ENCODE measurements around the gene OSBPL2.

Gene OSBPL2

DNA sequence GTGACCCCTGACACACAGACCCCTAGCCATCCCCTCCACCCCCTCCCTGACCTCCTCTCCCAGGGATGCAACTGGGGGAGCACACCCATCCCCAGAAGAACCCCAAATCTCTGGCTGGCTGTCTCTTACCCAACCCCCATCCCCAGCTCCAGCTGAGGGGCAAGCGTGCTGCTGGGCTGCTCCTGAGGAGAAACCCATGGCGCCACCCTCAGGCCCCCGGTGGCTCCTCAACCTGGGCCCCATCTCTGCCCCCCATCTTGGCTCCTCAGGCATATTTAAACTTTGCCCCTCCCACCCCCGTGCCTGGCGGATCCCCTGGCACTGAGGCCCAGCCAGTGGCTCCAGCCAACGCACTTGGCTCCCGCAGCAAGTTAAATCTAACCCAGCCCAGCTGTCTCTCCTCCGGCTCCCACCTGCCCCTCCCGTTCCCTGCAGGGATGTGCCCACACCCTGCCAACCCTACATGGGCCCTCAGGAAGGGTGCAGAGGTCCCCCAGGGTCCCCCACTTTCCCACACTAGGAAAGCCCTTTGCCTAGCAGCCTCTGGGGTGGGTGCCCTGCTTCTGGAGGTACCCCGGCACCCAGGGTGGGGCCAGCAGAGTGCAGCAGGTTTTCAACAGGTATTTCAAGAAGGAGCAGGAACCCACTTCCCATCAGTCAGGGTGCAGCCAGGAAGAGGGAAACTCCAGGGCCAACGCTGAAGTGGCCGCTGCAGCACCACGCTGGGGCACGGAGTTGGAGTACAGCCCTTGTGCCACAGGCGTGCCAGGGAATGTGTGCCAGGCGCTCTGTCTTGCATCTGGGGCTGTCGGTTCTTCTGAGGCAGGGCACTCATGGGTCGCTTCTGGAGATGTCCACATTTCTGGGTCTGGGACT, 5.3 kb upstream of the OSBPL2 start:
- in situ Hi-C loops (cut with HindIII; ENCODE audit: low sequenced_read_pairs): no loop called here

DNA sequence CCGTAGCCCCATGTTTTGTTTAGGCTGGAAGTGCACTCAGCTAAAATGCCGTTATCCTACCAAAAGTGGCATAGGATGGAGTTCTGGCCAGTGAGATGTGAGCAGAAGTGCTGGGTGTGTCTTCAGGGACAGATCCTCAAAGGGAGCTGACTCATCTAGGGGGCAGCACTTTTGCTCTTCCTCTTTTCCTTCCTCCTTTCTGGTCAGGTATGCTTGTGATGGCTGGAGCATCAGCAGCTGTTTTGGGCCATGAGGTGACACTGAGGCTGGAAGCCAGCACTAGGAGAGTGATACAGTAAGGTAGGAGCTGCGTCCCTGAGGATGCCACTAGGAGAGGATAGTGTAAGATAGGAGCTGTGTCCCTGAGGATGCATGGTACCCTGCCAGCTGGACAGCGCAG, 4.6 kb upstream of the OSBPL2 start:
- in situ Hi-C loops (cut with HindIII; ENCODE audit: low sequenced_read_pairs): no loop called here

DNA sequence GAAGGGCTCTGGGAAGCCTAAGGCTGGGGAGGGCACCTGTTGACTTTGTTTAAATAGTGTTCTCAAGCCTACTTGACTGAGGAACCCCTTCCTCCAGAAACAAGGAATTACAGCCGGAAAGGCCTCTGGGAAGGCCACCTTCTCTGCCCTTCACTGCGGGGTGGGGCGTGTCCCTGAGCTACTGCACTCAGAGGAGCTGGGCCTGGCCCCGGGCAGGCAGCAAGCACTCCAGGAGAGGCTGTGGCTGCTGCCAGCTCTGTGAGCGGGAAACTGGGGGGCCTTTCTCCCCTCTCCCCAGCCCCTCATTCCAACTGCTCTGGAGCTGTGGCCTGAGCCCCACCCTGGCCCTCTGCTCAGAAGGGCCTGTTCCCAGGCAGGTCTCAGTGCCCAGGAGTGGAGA, 4.0 kb upstream of the OSBPL2 start:
- in situ Hi-C loops (cut with HindIII; ENCODE audit: low sequenced_read_pairs): no loop called here

DNA sequence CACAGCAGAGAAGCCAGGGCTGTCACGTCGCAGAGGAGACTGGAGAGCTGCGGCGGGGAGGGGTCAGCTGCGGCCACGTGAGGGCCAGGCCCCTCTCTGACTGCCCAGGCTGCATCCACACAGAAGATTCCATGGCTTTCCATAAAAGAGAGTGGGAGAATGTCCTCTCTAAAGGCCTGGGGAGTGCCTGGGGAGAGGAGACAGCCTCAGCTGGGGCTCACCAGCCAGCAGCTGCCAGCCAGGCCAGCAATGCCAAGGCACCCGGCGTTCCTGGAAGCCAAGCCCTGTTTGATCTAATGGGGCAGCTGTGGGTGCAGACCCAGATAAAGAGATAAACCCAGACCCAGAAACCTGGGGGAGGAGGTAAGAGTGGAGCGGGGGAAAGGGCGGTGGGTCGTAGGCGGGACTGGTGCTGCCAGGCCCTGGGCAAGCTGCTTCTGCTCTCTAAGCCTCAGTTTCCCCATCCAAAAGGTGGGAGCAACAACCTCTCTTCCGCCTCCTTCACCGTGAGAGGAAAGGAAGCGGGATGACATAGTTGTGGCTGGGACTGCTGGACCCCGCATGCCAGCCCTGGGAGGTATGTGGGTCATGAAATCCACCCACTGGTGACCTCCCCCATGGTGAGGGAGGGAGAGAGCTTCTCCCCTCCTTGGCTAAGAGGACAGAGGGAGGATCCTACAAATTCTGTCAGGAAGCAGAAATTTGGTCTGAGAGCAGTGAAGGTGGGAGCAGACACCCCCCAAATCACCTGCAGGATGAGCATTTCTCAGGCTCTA, 3.1 kb upstream of the OSBPL2 start:
- in situ Hi-C loops (cut with HindIII; ENCODE audit: low sequenced_read_pairs): no loop called here

DNA sequence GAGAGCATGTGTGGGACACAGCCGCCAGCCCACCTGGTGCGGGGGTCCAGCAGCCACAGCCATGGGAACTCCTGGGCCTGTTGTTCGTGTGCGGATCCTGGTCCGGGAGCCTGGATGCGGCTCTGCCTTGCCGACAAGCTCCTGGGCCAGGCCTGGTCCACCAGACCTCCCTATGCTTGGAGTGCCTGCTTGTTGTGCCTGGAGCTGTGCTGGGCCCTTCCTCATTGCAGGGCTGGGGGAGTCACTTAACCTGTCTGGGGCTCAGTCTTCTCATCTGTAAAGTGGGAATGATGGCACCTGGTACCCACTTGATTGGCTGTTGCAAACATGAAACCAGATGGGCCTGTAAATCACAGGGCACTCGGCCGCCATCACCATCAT, 2.6 kb upstream of the OSBPL2 start:
- in situ Hi-C loops (cut with HindIII; ENCODE audit: low sequenced_read_pairs): no loop called here

DNA sequence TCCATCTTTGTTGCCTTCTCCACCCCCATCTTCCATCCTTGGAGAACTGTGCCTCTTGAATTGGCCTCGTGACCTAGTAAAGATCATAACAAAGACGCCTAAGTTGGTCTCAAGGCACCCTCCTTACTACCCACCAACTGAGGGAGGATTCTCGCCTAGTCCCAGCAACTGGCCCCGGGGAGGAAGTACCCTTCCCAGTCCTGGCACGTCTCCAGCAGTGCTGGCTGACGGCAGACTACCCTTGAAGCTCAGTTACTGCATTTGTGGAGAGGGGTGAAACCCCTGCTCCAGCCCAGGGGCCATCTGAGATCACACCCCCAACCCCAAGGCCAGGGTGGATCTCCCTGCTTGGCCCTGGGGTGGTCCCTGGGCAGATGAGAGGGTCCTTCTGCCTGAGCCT, 2.1 kb upstream of the OSBPL2 start:
- in situ Hi-C loops (cut with HindIII; ENCODE audit: low sequenced_read_pairs): no loop called here

DNA sequence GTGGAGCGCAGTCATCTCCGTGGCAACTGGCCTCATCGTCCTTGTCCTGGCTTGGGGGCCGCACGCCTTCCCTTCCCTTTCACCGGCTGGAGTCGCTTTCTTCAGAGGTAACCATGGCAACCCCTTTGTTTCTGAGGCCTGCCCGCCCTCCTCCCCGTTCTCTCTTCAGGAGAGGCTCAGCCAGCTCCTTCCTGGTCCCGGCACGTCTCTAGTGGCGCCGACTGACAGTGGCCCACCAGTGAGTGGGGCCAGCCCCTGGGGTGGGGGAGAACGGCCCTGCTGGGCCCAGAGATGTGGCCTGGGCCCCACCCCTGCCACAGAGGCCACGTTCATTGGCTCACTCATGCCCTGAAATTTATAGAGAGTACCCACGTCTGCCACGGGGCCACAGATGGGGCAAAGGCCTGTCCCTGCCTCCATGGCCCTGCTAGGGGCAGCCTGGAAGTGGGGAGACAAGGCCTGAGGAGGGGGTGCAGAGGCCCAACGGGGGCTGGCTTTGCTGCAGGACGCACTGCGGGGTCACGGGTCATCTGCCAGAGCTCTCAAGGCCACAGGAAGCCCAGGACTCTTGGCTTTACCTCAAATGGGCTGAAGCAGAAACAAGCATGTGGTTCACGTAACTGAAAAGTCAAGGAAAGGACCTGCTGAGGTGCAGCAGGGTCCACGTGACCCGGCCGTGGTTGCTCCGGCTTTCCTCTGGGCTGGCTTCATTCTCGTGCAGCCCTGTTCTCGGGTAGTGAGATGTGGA, 1.4 kb upstream of the OSBPL2 start:
- in situ Hi-C loops (cut with HindIII; ENCODE audit: low sequenced_read_pairs): no loop called here

DNA sequence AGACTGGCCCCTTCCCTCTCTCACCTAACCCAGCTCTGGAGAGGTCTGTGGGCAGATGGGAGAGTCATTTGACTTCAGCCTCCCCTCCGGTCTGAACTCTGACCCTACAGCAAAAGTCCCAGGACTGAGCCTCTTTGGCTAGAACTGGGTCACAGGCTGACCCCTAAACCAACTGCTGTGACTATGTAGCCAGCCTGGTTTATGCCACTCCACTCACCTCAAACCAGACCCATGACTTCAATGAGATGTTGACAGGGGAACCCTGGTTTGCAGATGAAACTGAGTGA, 864 bp upstream of the OSBPL2 start:
- in situ Hi-C loops (cut with HindIII; ENCODE audit: low sequenced_read_pairs): no loop called here

DNA sequence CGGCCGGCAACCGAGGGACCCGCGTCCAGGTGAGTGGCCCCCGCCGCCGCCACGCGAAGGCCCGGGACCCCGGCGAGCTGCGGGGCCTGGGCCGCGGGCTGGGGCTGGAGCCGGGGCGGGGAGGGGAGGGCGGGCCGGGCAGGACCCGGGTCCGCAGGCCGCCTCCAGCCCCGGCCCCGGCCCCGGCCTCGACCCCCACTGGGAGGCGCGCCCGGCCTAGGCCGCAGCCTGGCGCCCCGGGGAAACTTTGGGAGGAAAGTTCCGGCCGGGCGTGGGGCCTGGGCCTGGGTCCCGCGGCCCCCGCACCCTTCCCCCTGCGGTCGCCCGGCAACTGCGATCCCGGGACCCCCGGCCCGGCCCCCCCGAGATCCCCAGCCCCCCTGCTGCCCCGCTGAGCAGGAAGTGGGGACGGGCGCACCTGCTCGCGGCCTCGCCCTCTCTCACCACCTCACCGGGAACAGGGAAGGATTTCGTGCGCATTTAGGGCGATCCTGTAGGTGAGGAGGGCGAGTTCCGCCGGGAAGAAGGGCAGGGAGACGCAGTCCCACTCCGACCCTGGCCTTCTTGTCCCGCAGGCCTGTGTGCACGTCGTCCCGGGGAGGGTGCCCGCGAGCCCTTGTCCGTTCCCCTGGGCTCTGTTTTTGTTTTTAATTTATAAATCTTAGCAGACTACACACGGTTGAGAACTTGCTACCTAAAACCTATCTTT, 402 bp downstream of the OSBPL2 start:
- in situ Hi-C loops (cut with HindIII; ENCODE audit: low sequenced_read_pairs): no loop called here

DNA sequence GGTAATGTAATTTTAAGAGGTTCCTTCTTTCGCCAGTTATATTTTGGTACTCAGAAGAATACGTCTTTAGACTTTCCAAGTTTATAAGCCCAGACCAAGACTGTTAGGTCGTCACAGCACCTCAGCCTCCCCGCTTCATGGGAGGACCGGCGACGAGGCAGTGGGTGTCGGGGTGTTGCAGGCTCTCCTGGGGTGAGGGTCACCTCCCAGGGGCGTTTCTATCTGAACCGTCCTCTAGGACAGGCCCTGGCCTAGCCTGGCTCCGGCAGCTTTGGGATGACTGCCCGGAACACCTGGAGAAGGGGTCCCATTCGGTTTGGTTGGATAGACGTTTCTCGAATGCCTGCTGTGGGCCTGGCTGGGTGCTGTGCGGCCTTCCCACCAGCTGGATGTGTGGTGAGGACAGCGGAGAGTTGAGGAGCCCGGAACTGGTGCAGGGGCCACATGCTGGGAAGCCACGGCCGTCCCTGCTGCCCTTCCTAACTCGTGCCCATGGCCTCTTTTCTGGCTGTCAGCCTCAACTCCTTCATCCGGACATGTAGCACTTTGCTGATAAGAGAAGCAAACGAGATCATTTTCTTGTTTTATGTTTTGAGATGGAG, 1.1 kb downstream of the OSBPL2 start:
- in situ Hi-C loops (cut with HindIII; ENCODE audit: low sequenced_read_pairs): no loop called here

DNA sequence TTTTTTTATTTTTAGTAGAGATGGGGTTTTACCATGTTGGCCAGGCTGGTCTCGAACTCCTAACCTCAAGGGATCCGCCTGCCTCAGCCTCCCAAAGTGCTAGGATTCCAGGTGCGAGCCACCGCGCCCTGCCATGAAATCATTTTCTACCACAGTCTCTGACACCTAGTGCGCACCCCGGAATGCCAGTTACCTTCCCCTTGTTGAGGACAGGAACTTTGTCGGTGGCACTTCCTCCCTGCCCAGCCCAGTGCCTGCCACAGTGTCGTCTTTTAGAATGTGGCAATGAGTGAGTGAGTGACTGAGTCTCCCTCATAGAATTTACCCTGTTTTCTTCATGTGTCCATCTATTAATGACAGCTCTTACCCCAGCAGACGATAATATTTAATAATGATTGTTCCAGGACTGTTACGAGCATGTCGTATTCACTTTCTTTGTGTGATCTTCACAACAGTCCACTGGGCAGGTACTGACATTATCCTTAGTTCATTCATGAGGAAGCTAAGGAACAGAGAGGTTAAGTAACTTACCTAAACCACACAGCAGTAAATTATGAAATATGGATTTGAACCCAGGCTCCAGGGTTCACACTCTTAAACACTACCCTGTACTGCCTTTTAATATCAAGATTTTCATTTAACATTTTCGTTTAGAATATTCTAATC, 1.8 kb downstream of the OSBPL2 start:
- in situ Hi-C loops (cut with HindIII; ENCODE audit: low sequenced_read_pairs): no loop called here

DNA sequence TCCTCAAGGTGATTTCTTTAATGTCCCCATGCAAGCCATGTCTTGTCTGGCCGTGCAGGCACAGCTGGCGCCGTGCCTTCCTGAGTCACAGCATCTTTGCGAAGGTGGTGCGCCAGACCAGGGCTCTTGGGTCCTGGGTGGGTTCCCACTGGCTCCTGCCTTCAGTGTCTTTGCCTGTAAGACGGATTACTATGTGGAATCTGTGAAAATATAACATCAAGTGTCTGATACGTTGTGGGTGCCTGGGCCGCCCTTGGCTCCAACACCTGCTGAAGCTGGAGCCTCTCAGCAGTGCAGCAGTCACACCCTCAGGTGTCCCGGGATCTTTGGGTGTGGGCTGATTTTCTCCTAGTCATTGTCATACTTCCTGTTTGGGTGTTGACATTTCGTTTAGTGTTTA, 3.2 kb downstream of the OSBPL2 start:
- in situ Hi-C loops (cut with HindIII; ENCODE audit: low sequenced_read_pairs): no loop called here

DNA sequence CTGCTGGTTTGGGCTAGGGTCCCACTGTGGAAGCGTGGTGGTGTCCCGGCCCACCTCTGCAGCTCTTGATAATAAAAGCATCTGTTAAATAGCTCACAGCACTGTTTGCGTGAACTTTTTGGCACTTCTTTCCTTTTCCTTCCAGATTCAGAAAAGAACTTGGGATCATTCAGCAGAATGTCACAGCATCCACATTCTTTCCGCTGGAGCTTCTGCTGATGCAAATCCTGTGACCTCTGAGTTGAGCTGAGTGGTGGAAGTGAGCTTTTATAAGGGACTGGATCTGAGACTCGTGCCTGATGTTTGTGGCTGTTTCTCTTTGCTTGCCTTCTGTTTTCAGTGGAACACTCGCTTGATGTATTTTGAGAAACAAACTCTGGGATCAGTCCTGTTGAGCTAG, 3.9 kb downstream of the OSBPL2 start:
- in situ Hi-C loops (cut with HindIII; ENCODE audit: low sequenced_read_pairs): no loop called here

DNA sequence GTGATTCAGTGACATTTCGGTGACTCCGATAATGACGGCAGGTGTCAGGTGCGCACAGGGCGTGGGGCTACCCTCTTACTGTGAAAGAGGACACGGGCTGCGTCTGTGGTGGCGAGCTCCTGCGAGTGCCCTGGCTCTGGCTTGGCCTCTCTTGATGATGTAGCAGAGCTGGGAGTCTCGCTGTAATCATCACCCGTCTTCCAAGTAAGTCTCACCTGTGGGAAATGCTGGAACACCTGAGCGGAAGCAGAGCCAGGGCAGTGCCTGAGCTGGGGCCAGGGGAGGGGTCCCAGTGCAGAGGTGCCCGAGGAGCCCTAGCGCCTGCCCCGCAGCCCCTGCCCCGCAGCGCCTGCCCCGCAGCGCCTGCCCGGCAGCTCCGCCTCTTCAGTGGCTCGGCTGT, 4.8 kb downstream of the OSBPL2 start:
- in situ Hi-C loops (cut with HindIII; ENCODE audit: low sequenced_read_pairs): no loop called here

DNA sequence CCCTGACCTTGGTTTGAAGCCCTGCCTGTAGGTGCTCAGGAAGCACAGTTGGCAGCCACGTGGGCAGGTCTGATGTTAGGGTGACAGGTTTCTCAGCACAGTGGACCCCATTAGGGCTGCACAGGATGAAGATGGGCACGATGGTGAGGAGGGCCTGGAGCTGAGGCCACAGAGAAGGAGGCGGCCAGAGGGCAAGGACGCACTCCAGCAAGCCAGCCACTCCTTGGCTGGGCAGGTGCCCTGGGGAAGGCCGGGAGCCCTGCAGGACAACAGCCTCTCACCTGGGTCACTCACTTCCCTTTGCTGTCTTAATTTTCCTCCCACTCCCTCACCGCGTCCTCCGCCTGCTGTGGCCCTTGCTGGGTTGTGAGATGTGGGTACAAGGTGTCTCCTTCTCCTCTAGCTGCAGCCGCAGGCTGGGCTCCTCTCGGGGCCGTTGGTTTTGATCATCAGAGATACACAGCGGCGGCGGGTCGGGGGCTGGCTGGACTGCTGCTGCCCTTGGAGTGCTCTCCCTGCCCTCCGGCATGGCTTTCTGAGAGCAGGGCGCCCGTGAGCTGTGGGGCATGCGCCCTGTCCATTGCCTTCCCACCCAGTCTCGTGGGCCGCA, 5.7 kb downstream of the OSBPL2 start:
- in situ Hi-C loops (cut with HindIII; ENCODE audit: low sequenced_read_pairs): no loop called here

DNA sequence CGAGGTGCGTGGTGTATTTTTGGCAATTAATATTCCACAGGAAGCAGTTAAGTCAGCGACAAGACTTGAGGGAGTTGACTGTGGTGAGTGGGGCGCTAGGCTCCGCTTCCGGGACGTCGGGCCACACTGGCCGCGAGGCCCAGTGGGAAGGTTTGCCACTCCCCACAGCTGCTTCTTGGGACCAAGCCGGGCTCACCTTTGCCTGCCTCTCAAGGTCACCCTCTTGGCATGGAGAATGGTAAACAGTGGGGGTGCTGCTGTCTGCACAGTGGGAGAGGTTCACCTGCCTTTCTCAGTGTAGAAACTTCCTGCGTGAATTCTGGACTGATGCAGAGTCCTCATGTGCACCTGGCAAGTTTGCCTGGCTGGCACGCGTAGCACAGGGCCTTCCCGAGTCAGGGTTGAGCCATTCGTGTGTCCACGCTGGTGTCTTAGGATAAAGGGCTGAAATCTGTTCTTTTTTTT, 6.4 kb downstream of the OSBPL2 start:
- in situ Hi-C loops (cut with HindIII; ENCODE audit: low sequenced_read_pairs): no loop called here

DNA sequence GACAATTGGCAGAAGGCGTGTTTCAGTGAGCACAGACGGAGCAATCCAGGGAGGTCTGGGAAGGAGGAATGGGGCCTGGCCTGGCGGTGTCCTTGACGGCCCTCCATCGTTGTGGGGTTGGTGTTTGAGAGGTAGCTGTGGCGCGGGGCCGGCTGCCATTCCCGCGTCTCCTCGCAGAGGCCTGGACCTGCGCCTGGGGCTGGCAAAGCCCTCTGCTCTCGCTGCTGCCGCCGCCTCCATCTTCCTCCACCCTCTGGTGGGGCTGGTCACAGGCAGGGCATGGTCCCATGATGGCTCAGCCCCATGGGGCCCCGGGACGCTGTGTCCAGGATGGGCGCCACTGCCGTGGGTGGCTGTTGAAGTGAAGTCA, 7.6 kb downstream of the OSBPL2 start:
- in situ Hi-C loops (cut with HindIII; ENCODE audit: low sequenced_read_pairs): no loop called here

DNA sequence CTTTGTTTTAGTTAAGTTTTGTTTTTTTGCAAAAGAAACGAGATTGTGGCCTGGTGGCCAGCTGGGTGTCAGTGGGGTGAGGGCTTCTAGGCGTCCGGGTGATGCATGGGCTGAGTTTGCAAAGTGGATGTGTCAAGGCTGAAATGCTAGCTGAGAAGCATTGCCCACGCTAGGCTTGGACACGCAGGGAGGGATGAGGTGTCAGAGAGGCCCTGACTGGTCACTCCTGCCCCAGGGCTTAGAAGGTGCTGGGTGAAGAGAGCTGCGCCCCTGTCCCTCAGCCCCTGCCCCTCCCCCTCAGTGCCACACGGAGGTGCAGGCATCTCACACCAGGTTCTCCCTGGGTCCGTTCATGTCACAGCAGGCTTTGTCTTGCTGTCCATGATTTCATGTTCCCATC, 8.1 kb downstream of the OSBPL2 start:
- in situ Hi-C loops (cut with HindIII; ENCODE audit: low sequenced_read_pairs): no loop called here

DNA sequence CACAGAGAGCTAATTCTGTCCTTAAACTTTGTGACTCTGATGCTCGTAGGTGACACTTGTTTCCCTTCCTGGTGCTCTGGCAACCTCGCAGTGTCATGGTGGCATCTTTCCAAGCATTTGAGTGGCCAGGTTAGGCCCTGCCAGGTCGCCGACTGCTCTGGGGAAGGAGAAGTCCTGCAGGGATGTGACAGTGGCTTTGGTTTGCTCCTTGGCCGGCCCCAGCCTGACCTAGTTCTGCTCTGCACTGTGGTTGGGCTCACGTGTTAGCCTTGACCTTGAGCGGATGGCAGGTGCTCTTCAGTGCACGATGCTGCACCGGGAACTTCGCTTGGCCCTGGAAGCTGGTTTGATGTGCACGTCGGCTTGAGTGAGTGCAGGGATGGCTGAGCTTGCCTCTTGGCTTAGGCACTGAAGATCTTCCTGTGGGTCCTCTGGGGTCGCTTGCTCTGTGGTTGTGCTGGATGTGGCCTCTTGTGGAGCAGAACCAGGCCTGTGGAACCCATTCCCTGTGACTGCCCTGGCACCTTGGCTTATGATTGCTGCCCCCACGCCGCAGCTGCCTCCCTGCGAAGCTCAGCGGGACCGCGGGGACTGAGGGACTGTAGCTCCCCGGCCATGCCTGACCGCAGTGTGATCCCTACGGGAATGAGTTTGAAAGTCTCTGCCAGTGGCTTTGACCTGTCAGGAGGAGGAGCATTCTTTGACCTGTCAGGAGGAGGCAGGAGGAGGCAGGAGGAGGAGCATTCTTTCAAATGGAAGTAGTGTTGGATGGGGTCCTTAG, 8.7 kb downstream of the OSBPL2 start:
- in situ Hi-C loops (cut with HindIII; ENCODE audit: low sequenced_read_pairs): no loop called here

Measured in endothelial cell of hepatic sinusoid (primary cell).